ENCODE measurements around the gene ZFAND3. TPM values are rescaled to one million over a fixed set of nuclear protein-coding genes. Genes with fewer than 3 reads are reported as not detected.
A peak's percentile ranks its signal among the peaks of the same experiment; 100 is the strongest.

The ZFAND3 gene
- total and polyA plus RNA-seq, 10 of the 15 experiments (the other 5 are each of a cell fraction or from before 2014, with no cell fraction given) = 0.90 to 34.4 (median 16.3) TPM

GRCh38 chr6:37936906-37937305, 117.4 kb downstream of the ZFAND3 start:
- POLR2A ChIA-PET = interaction anchor here (0.6 to 1.2 kb wide), 3 partner anchors 47 to 154 kb away, joined by 3 read pairs; no protein-coding TSS in a partner anchor

DNA sequence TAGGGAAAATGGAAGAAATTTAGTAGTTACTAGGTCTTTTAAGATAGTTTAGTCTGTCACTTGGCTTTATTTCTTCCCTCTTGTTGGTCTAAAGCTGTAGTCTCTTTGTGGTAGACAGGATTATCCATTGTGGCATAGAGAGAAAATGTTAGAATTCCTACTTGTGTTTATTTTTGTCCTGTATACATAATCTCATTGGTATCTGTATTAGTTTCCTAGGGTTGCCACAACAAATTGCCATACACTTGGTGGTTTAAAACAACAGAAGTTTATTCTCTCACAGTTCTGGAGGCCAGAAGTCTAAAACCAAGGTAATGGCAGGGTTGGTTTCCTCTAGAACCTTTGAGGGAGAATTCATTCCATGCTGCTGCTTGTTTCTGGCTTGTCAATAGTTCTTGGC, 119.4 kb downstream of the ZFAND3 start:
- ChIA-PET SMC1A (ENCODE audit: uncharacterized antibody, unreplicated experiment) (interaction anchor here (0.6 to 1.2 kb wide), 2 partner anchors 8 to 10 kb away, joined by 3 read pairs; no protein-coding TSS in a partner anchor), CTCF (no interaction called here)
- peaks cover 17% of the 10 kb centered on the region for H3K79me2 ChIP-seq (ENCODE audit: control insufficient read depth, insufficient read depth, low read length)
- no peak for TF ChIP-seq SIX5 (IDR thresholded peaks at IDR 0.05; ENCODE audit: low read depth, low read length, severe bottlenecking)
- no peak for TF ChIP-seq HSF1 (IDR thresholded peaks at IDR 0.05; ENCODE audit: low read depth, low read length)
- TF ChIP-seq, protein P1, sequence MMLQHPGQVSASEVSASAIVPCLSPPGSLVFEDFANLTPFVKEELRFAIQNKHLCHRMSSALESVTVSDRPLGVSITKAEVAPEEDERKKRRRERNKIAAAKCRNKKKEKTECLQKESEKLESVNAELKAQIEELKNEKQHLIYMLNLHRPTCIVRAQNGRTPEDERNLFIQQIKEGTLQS (IDR thresholded peaks at IDR 0.05; ENCODE audit: borderline replicate concordance, extremely low read depth, low read depth, low read length) = no peak
- TF ChIP-seq, protein P2, sequence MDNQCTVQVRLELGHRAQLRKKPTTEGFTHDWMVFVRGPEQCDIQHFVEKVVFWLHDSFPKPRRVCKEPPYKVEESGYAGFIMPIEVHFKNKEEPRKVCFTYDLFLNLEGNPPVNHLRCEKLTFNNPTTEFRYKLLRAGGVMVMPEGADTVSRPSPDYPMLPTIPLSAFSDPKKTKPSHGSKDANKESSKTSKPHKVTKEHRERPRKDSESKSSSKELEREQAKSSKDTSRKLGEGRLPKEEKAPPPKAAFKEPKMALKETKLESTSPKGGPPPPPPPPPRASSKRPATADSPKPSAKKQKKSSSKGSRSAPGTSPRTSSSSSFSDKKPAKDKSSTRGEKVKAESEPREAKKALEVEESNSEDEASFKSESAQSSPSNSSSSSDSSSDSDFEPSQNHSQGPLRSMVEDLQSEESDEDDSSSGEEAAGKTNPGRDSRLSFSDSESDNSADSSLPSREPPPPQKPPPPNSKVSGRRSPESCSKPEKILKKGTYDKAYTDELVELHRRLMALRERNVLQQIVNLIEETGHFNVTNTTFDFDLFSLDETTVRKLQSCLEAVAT (IDR thresholded peaks at IDR 0.05) = no peak
- TF ChIP-seq, protein P3, sequence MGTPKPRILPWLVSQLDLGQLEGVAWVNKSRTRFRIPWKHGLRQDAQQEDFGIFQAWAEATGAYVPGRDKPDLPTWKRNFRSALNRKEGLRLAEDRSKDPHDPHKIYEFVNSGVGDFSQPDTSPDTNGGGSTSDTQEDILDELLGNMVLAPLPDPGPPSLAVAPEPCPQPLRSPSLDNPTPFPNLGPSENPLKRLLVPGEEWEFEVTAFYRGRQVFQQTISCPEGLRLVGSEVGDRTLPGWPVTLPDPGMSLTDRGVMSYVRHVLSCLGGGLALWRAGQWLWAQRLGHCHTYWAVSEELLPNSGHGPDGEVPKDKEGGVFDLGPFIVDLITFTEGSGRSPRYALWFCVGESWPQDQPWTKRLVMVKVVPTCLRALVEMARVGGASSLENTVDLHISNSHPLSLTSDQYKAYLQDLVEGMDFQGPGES (IDR thresholded peaks at IDR 0.05) = no peak
- no peak for TF ChIP-seq ZNF274 (IDR thresholded peaks at IDR 0.05; ENCODE audit: insufficient read depth, insufficient read length)
- TF ChIP-seq SMC3 (IDR thresholded peaks at IDR 0.05; ENCODE audit: borderline replicate concordance, low read length) = no peak

More at GRCh38 chr6:37936906-37937305, 117.4 kb downstream of the ZFAND3 start:
- in situ Hi-C loops (cut with MboI) (no loop called here), intact Hi-C loops (cut with micrococcal nuclease; ENCODE audit: unreplicated experiment) (no loop called here)
- Histone ChIP-seq H3K27me3 (replicated peaks in 1 of 2; ENCODE audit: control insufficient read depth in 2 of 2, insufficient read depth in 2 of 2, low read length in 1 of 2) (no peaks in the 10 kb centered on the region), H3K9ac (ENCODE audit: control insufficient read depth, insufficient read depth, low read length) (no peak overlapping the region), H3K4me2 (ENCODE audit: control insufficient read depth, insufficient read depth) (0 out of 2 replicates have a peak overlapping the region, but pooled peaks have one; percentile 38), H4K20me1 (ENCODE audit: control insufficient read depth, insufficient read depth) (no peaks in the 10 kb centered on the region), H3K4me3 (no peak overlapping the region), H3K9me3 (replicated peaks; ENCODE audit: control insufficient read depth, insufficient read depth, low read length) (no peaks in the 10 kb centered on the region), H3K27ac (ENCODE audit: control insufficient read depth, insufficient read depth) (no peak overlapping the region), H3K36me3 (ENCODE audit: control insufficient read depth in 2 of 2, insufficient read depth in 2 of 2, low read length in 1 of 2) (no peaks in the 10 kb centered on the region; a peak in 3 of 4 replicates), H3K4me1 (ENCODE audit: control insufficient read depth, insufficient read depth, low read length) (peaks cover 9% of the 10 kb centered on the region), H3K79me2 (ENCODE audit: control insufficient read depth, insufficient read depth, low read length) (peaks cover 5% of the 10 kb centered on the region), H2AFZ (ENCODE audit: control insufficient read depth, low read depth, low read length) (no peak overlapping the region)
- BruUV-seq (replicated peaks) = no TSS peak
- no peak for DNase-seq (ENCODE audit: low read depth, low spot score)
- peak; percentile 66 for ATAC-seq
- ChIA-PET SMC1A (ENCODE audit: uncharacterized antibody, unreplicated experiment) (interaction anchor here (0.9 to 2.3 kb wide), 22 partner anchors 8 to 557 kb away, joined by 3 to 11 read pairs (median 4); no protein-coding TSS in a partner anchor), RAD21 (ENCODE audit: unreplicated experiment) (interaction anchor here (0.9 kb wide), 1 partner anchor 56 kb away, joined by 3 read pairs; no protein-coding TSS in a partner anchor), CTCF (interaction anchor here (1.0 to 2.0 kb wide), 7 partner anchors 10 to 231 kb away, joined by 3 to 6 read pairs (median 3); no protein-coding TSS in a partner anchor)
- no peak for TF ChIP-seq BRCA1 (IDR thresholded peaks at IDR 0.05; ENCODE audit: low read depth, low read length)
- TF ChIP-seq MYC (IDR thresholded peaks at IDR 0.05; ENCODE audit: insufficient read depth, insufficient read length, insufficient replicate concordance, low read length, severe bottlenecking) = no peak
- TF ChIP-seq YBX1 (IDR thresholded peaks at IDR 0.05) = no peak
- no peak for TF ChIP-seq FOXM1 (IDR thresholded peaks at IDR 0.05; ENCODE audit: low read depth, low read length)
- no peak for FAIRE-seq

More for the DNA sequence above, 119.4 kb downstream of the ZFAND3 start:
- Histone ChIP-seq H4K20me1 (ENCODE audit: control insufficient read depth, insufficient read depth) (no peaks in the 10 kb centered on the region), H3K36me3 (ENCODE audit: control insufficient read depth in 2 of 2, insufficient read depth in 2 of 2, low read length in 1 of 2) (no peaks in the 10 kb centered on the region; a peak in 3 of 4 replicates), H3K27ac (ENCODE audit: control insufficient read depth, insufficient read depth) (no peak overlapping the region), H3K9me3 (replicated peaks; ENCODE audit: control insufficient read depth, insufficient read depth, low read length) (no peaks in the 10 kb centered on the region), H3K4me3 (no peak overlapping the region), H3K27me3 (replicated peaks in 1 of 2; ENCODE audit: control insufficient read depth in 2 of 2, insufficient read depth in 2 of 2, low read length in 1 of 2) (no peaks in the 10 kb centered on the region), H2AFZ (ENCODE audit: control insufficient read depth, low read depth, low read length) (no peak overlapping the region), H3K4me1 (ENCODE audit: control insufficient read depth, insufficient read depth, low read length) (peaks cover 23% of the 10 kb centered on the region), H3K4me2 (ENCODE audit: control insufficient read depth, insufficient read depth) (no peak overlapping the region), H3K9ac (ENCODE audit: control insufficient read depth, insufficient read depth, low read length) (no peak overlapping the region)
- intact Hi-C loops (cut with micrococcal nuclease; ENCODE audit: unreplicated experiment) (no loop called here), in situ Hi-C loops (cut with MboI) (no loop called here)
- RAD21 ChIA-PET (ENCODE audit: unreplicated experiment) = no interaction called here
- TSS peak; percentile 12 for BruUV-seq (replicated peaks)
- no peak for DNase-seq (ENCODE audit: low read depth, low spot score)
- no peak for ATAC-seq
- no peak for FAIRE-seq
- POLR2A ChIA-PET = no interaction called here
